Measurements from ENCODE around the gene EDN1.

GRCh38 chr6:12243169-12243568, 47.0 kb upstream of the EDN1 start:
- TF ChIP-seq CTCF (IDR thresholded peaks at IDR 0.05 in 2 of 3, conservative IDR thresholded peaks at IDR 0.05 in 1 of 3; ENCODE audit: control insufficient read depth in 2 of 3, extremely low read depth in 1 of 3, insufficient read depth in 1 of 3, low read depth in 3 of 3, low read length in 3 of 3) (no peak), USF2 (IDR thresholded peaks at IDR 0.05; ENCODE audit: borderline replicate concordance, low read depth, low read length) (no peak)
